ENCODE results near the gene GLIS1.

GRCh38 chr1:53718443-53718842, 20.5 kb downstream of the GLIS1 start:
- no peak for TF ChIP-seq SP1 (IDR thresholded peaks at IDR 0.05)
- TF ChIP-seq ZNF384 (IDR thresholded peaks at IDR 0.05): no peak
- TF ChIP-seq LEF1 (IDR thresholded peaks at IDR 0.05; ENCODE audit: borderline replicate concordance): no peak
- TF ChIP-seq ELF4 (IDR thresholded peaks at IDR 0.05): no peak
- TF ChIP-seq NFRKB (IDR thresholded peaks at IDR 0.05): no peak
- no peak for TF ChIP-seq FOXK2 (IDR thresholded peaks at IDR 0.05)
- no peak for TF ChIP-seq PKNOX1 (IDR thresholded peaks at IDR 0.05)
- TF ChIP-seq TARDBP (IDR thresholded peaks at IDR 0.05): no peak
- TF ChIP-seq CTBP1 (IDR thresholded peaks at IDR 0.05; ENCODE audit: borderline replicate concordance): no peak
- no peak for TF ChIP-seq BHLHE40 (IDR thresholded peaks at IDR 0.05; ENCODE audit: borderline replicate concordance)
- TF ChIP-seq L3MBTL2 (conservative IDR thresholded peaks at IDR 0.05): no peak
- no peak for TF ChIP-seq FOXM1 (IDR thresholded peaks at IDR 0.05; ENCODE audit: borderline replicate concordance)
- TF ChIP-seq SUZ12 (IDR thresholded peaks at IDR 0.05): no peak
